Spleen (tissue), 7 donors: ENCODE data around the gene PTBP1.

Experiments
- CTCF ChIP-seq, 11 experiments: fragments of 200-600 bp in 7 of 11; fragments of 450-650 bp in 4 of 11; sonication (generic) in 4 of 11; IDR thresholded peaks in 8 of 11; conservative IDR thresholded peaks in 3 of 11; 1 replicate in 7 of 11; 2 replicates in 4 of 11; pipeline versions ENCODE4 v1.4.0 to v1.8.0; 2016 to 2021; ENCODE audit warnings: antibody characterized with exemption in 11 of 11, inconsistent platforms in 4 of 11, mild to moderate bottlenecking in 1 of 11
- POLR2A ChIP-seq, 3 donors: fragments of 450-650 bp; IDR thresholded peaks; one replicate each; pipeline ENCODE4 v1.5.1; 2017; ENCODE audit warnings: antibody characterized with exemption in 3 of 3, mild to moderate bottlenecking in 1 of 3
- POLR2AphosphoS5 ChIP-seq, 3 donors: sonication (generic); formaldehyde crosslinking; IDR thresholded peaks; one replicate each; pipeline ENCODE4 v1.5.1; 2017; ENCODE audit warnings: antibody characterized with exemption in 3 of 3
- donor health status: DM: no; HTN: no; CAD: no; lungs with moderate emphysema.
- donor health status: DM: no; HTN: no; CAD: no.
- donor health status: DM: no; HTN: no; CAD: no.

DNA sequence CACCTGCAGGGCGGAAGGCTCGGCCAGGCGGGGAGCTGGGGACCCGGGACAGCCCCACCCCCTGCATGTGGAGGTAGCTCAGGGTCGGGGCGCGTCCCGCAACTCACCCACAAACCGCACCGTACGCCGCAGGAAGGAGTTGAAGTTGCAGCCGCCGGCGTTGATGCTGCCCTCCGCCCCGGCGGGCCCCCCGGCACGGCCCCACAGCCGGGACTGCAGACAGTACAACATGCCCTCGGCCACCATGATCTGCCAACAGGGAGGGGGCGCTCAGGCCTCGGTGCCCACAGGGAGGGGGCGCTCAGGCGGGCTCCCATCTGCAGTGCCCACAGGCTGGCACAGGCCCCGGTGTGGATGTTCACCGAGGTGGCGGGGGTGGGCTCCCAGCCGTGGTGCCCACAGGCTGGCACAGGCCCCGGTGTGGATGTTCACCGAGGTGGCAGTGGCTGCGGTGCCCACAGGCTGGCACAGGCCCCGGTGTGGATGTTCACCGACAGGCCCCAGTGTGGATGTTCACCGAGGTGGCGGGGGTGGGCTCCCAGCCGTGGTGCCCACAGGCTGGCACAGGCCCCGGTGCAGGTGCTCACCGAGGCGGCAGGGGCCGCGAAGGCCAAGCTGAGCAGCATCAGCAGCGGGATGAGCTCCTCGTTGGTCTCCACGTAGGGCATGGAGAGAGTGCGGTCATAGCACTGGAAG lies 18.0 kb downstream of the PTBP1 start:
- no peak for TF ChIP-seq CTCF (IDR thresholded peaks at IDR 0.05 in 8 of 11, conservative IDR thresholded peaks at IDR 0.05 in 3 of 11)
- TF ChIP-seq POLR2AphosphoS5 (IDR thresholded peaks at IDR 0.05) = peak in 1 of 3 donors; percentile 70
- no peak for TF ChIP-seq POLR2A (IDR thresholded peaks at IDR 0.05)
